NOMO-1 treated with DMSO at 0.1 percent for 48 hours (cell line): ENCODE measurements around the gene RBM7.

ENCODE experiments used
- DNase-seq: peaks from one replicate; lab custom pipeline; 2025; ENCODE audit not compliant: unreplicated experiment; lab: John Stamatoyannopoulos, UW

The RBM7 gene

GRCh38 chr11:114395736-114396135 is 4.7 kb upstream of the RBM7 start:
- no peak for DNase-seq

- peak; percentile 60 for DNase-seq
Measured at GRCh38 chr11:114396916-114397315, 3.5 kb upstream of the RBM7 start.

- no peak for DNase-seq
Measured at GRCh38 chr11:114397349-114397982, 3.0 kb upstream of the RBM7 start.

GRCh38 chr11:114398303-114398920 is 2.1 kb upstream of the RBM7 start:
- DNase-seq, result no peak

- DNase-seq, result peak; percentile 60
Measured at GRCh38 chr11:114399490-114400215, 813 bp upstream of the RBM7 start.

GRCh38 chr11:114400915-114401223 is 403 bp downstream of the RBM7 start:
- DNase-seq, result no peak

GRCh38 chr11:114401311-114401710 is 845 bp downstream of the RBM7 start:
- DNase-seq, result no peak

- DNase-seq, result no peak
Measured at GRCh38 chr11:114412946-114413345, 12.5 kb downstream of the RBM7 start.

- no peak for DNase-seq
Measured at GRCh38 chr11:114413958-114414357, 13.5 kb downstream of the RBM7 start.

- DNase-seq, result no peak
Measured at GRCh38 chr11:114416441-114416961, 16.0 kb downstream of the RBM7 start.

GRCh38 chr11:114426280-114426679 is 25.8 kb downstream of the RBM7 start:
- no peak for DNase-seq

GRCh38 chr11:114430290-114430689 is 29.8 kb downstream of the RBM7 start:
- DNase-seq, result no peak

GRCh38 chr11:114432893-114433292 is 32.4 kb downstream of the RBM7 start:
- DNase-seq, result no peak

GRCh38 chr11:114433376-114433775 is 32.9 kb downstream of the RBM7 start:
- DNase-seq, result no peak

GRCh38 chr11:114438303-114438702 is 37.8 kb downstream of the RBM7 start:
- no peak for DNase-seq

- peak; percentile 93 for DNase-seq
Measured at GRCh38 chr11:114439229-114440120, 39.0 kb downstream of the RBM7 start, which contains the start of gene REXO2. REXO2 (plus strand) TSS chr11:114439467; CDS start chr11:114439529, 62 bp downstream.

- no peak for DNase-seq
Measured at GRCh38 chr11:114440121-114440860, 39.8 kb downstream of the RBM7 start.

GRCh38 chr11:114440971-114441763 is 40.7 kb downstream of the RBM7 start:
- no peak for DNase-seq

GRCh38 chr11:114441921-114442320 is 41.5 kb downstream of the RBM7 start:
- no peak for DNase-seq

- DNase-seq, result no peak
Measured at GRCh38 chr11:114442536-114442935, 42.1 kb downstream of the RBM7 start.
